HepG2 (cell line): Measurements from ENCODE around the gene WDR20. TPM values are rescaled to one million over a fixed set of nuclear protein-coding genes. Genes with fewer than 3 reads are reported as not detected.

ENCODE experiments used
- BORCS8-MEF2B ChIP-seq: sonication (generic); formaldehyde crosslinking; IDR thresholded peaks from 2 replicates; pipeline ENCODE4 v1.8.0; 2022; ENCODE audit warnings: mild to moderate bottlenecking, missing genetic modification reagents
- CBX5 ChIP-seq: sonication (generic); formaldehyde crosslinking; IDR thresholded peaks from 2 replicates; pipeline ENCODE4 v1.4.0; 2020; ENCODE audit warnings: missing genetic modification reagents, borderline replicate concordance
- CSRNP1 ChIP-seq: sonication (generic); formaldehyde crosslinking; IDR thresholded peaks from 2 replicates; pipeline ENCODE4 v1.8.1; 2023; ENCODE audit warnings: mild to moderate bottlenecking, missing genetic modification reagents
- NFE2 ChIP-seq: sonication (generic); formaldehyde crosslinking; IDR thresholded peaks from 2 replicates; pipeline ENCODE4 v1.4.0; 2020; ENCODE audit warnings: missing genetic modification reagents
- NR2F6 ChIP-seq, 2 experiments: IDR thresholded peaks; 2 replicates each; pipeline ENCODE4 v1.6.1; 2016; ENCODE audit warnings: antibody characterized with exemption in 1 of 2, mild to moderate bottlenecking in 1 of 2
- TCF7 ChIP-seq: sonication (generic); IDR thresholded peaks from 2 replicates; pipeline ENCODE4 v1.6.1; 2016; ENCODE audit warnings: antibody characterized with exemption, low read depth
- ZMYM4 ChIP-seq: sonication (generic); formaldehyde crosslinking; IDR thresholded peaks from 2 replicates; pipeline ENCODE4 v1.8.1; 2023; ENCODE audit warnings: mild to moderate bottlenecking, missing genetic modification reagents
- ZNF101 ChIP-seq: sonication (generic); formaldehyde crosslinking; IDR thresholded peaks from 2 replicates; pipeline ENCODE4 v1.4.0; 2020; ENCODE audit warnings: mild to moderate bottlenecking, low read depth, missing genetic modification reagents, borderline replicate concordance
- ZNF383 ChIP-seq: sonication (generic); formaldehyde crosslinking; IDR thresholded peaks from 2 replicates; pipeline ENCODE4 v1.4.0; 2020; ENCODE audit warnings: missing genetic modification reagents, mild to moderate bottlenecking, borderline replicate concordance
- ZNF407 ChIP-seq: sonication (generic); formaldehyde crosslinking; IDR thresholded peaks from one replicate; pipeline ENCODE4 v1.5.1; 2020; ENCODE audit warnings: mild to moderate bottlenecking, missing genetic modification reagents; ENCODE audit errors: not compliant biosample characterization
- ZNF414 ChIP-seq: sonication (generic); formaldehyde crosslinking; IDR thresholded peaks from 2 replicates; pipeline ENCODE4 v1.5.0; 2020; ENCODE audit warnings: missing genetic modification reagents
- ZNF484 ChIP-seq: sonication (generic); formaldehyde crosslinking; IDR thresholded peaks from 2 replicates; pipeline ENCODE4 v1.5.1; 2020; ENCODE audit warnings: mild to moderate bottlenecking, low read depth, missing genetic modification reagents, borderline replicate concordance
- ZNF550 ChIP-seq: sonication (generic); formaldehyde crosslinking; IDR thresholded peaks from 2 replicates; pipeline ENCODE4 v1.4.0; 2020; ENCODE audit warnings: mild to moderate bottlenecking, missing genetic modification reagents, borderline replicate concordance
- ZNF577 ChIP-seq: sonication (generic); formaldehyde crosslinking; IDR thresholded peaks from 2 replicates; pipeline ENCODE4 v1.4.0; 2020; ENCODE audit warnings: mild to moderate bottlenecking, low read depth, missing genetic modification reagents, borderline replicate concordance
- ZNF766 ChIP-seq: sonication (generic); formaldehyde crosslinking; IDR thresholded peaks from 2 replicates; pipeline ENCODE4 v1.5.0; 2020; ENCODE audit warnings: missing genetic modification reagents, borderline replicate concordance
- polyA plus RNA-seq, 8 experiments: library from polyadenylated mRNA; depleted of rRNA in 3 of 8; stranded (reverse) in 7 of 8; unstranded in 1 of 8; fragments of >200 nt; fragmentation: Illumina TruSeq in 4 of 8; extraction: Trizol in 4 of 8; gene quantifications; 2 replicates each; pipeline versions ENCODE4 v1.2.1 to v1.2.3, GENCODE V29; 2011 to 2016; ENCODE audit warnings: low read depth in 4 of 8, missing spikeins in 1 of 8, mixed read lengths in 1 of 8; ENCODE audit not compliant: insufficient read depth in 1 of 8
- total RNA-seq, 5 experiments: library from RNA; depleted of rRNA; stranded (reverse); fragments of >200 nt; fragmentation: Illumina TruSeq; extraction: Trizol; gene quantifications; 2 replicates each; pipeline ENCODE4 v1.2.3, GENCODE V29; 2016; ENCODE audit warnings: low read depth in 1 of 5
- TF ChIP-seq, protein P1 (sequence below): sonication (generic); formaldehyde crosslinking; IDR thresholded peaks from 2 replicates; pipeline ENCODE4 v1.4.0; 2020; ENCODE audit warnings: mild to moderate bottlenecking, low read depth, missing genetic modification reagents

The WDR20 gene
- total and polyA plus RNA-seq, 2 of the 13 experiments (the other 11 are each of a cell fraction or from before 2014, with no cell fraction given) = 10.4 to 23.2 TPM

DNA sequence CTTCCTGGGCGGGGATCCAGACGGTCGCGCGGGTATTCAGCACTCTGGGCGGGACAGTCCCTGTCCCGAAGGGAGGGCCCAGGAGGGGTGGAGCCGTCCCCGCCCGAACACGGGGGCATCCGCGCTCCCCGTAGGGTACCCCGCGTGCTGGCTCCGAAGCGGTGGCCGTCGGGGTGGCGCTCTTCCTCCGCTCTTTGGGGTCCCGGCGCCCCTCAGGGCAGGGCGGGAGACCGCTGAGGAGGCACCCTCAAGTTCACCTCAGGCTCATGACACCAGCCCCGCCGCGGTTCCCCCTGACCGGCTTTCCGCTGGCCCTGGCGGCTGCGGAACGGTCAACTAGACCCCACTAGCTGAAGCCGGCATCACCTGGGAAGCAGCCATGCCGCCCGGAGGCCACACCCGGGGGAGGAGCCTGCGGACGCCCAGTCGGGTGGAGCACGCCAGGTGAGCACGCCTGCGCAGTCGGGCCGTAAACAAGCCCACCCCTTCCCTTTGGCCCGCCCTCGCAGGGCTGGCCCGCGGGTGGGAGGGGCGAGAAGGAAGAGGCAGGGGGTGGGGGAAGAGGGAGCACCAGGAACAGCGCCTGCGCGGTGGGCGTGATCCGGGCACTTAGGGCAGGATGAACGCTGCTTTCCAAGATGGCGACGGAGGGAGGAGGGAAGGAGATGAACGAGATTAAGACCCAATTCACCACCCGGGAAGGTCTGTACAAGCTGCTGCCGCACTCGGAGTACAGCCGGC, at the start of gene WDR20 (continued):
- TF ChIP-seq ZNF407 (CRISPR knock-in tag) (peak; percentile 57), CBX5 (CRISPR knock-in tag) (no peak), BORCS8-MEF2B (CRISPR knock-in tag) (no peak), NFE2 (CRISPR knock-in tag) (no peak), ZNF414 (CRISPR knock-in tag) (0 out of 2 replicates have a peak, but pooled peaks have one; percentile 66), ZMYM4 (CRISPR knock-in tag) (peak; percentile 70; the same call in 1 of the 2 replicates), TCF7 (no peak), ZNF383 (CRISPR knock-in tag) (no peak), ZNF484 (CRISPR knock-in tag) (no peak), ZNF577 (CRISPR knock-in tag) (no peak), CSRNP1 (CRISPR knock-in tag) (no peak), ZNF101 (no peak), ZNF766 (CRISPR knock-in tag) (no peak), ZNF550 (no peak), NR2F6 (IDR thresholded peaks at IDR 0.05) (no peak), NR2F6 (CRISPR knock-in tag; IDR thresholded peaks at IDR 0.05) (no peak)
- TF ChIP-seq, protein P1, sequence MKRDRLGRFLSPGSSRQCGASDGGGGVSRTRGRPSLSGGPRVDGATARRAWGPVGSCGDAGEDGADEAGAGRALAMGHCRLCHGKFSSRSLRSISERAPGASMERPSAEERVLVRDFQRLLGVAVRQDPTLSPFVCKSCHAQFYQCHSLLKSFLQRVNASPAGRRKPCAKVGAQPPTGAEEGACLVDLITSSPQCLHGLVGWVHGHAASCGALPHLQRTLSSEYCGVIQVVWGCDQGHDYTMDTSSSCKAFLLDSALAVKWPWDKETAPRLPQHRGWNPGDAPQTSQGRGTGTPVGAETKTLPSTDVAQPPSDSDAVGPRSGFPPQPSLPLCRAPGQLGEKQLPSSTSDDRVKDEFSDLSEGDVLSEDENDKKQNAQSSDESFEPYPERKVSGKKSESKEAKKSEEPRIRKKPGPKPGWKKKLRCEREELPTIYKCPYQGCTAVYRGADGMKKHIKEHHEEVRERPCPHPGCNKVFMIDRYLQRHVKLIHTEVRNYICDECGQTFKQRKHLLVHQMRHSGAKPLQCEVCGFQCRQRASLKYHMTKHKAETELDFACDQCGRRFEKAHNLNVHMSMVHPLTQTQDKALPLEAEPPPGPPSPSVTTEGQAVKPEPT (CRISPR knock-in tag) = no peak
